RPMI8226 (cell line): ENCODE data around the gene MAP3K14.

Source experiments
- DNase-seq: peaks from one replicate; pipeline ENCODE4 v3.0.0-alpha.2; 2015

MAP3K14 gene

DNA sequence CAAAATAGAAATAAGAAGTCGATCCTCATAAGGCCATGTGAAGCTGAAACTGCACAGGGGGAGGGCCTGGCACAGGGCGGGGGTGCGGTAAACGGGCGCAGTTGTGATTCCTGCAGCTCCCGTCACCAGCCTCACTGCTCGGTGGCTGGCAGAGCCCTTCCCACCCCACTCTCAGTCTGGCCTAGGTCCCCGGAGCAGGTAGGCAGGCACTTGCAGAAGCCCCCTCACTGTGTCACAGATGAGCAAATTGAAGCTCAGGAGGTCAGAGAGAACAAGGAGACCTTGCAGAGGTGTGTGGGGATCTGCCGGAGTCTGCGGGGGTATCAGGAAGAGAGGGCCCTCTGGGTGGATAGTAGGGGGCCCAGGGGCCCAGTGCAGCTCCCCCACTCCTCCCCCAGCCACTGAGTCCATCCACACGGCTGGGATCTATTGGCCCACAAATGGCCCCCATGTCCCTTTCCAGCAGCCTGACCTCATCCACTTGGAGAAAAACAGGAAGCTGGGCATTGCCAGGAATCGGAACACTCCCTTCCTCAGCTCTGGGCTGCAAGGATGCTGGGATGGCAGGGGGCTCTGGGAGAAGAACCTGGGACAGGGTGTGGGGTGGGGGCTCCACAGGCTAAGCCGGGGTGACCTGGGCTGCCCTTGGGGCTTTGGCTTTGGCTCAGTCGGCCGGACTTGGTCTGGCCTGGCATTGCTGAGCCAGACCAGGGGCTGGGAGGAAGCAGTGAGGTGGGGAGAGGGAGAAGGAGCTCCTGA, 21.4 kb upstream of the MAP3K14 start:
- DNase-seq = no peak

- DNase-seq = no peak
Observed at GRCh38 chr17:45336390-45337182, 19.8 kb upstream of the MAP3K14 start.

DNA sequence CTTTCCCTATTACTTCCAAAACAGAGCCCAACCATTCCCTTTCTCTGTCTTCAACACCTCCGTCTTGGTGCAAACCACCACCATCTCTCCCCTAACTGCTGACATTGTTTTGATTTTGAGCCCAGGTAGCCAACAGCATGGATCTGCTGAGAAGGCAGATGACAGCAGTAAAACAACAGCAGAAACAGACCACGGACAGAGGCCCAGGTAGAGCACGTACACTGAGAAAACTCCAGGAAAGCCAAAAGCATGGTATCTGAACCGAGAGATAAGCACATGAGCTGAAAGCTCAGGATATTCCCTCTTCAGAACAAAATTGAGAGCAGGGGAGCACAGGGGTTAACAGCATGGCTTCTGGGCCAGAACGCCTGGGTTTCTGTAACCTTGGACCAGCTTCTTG, 18.9 kb upstream of the MAP3K14 start:
- no peak for DNase-seq

DNA sequence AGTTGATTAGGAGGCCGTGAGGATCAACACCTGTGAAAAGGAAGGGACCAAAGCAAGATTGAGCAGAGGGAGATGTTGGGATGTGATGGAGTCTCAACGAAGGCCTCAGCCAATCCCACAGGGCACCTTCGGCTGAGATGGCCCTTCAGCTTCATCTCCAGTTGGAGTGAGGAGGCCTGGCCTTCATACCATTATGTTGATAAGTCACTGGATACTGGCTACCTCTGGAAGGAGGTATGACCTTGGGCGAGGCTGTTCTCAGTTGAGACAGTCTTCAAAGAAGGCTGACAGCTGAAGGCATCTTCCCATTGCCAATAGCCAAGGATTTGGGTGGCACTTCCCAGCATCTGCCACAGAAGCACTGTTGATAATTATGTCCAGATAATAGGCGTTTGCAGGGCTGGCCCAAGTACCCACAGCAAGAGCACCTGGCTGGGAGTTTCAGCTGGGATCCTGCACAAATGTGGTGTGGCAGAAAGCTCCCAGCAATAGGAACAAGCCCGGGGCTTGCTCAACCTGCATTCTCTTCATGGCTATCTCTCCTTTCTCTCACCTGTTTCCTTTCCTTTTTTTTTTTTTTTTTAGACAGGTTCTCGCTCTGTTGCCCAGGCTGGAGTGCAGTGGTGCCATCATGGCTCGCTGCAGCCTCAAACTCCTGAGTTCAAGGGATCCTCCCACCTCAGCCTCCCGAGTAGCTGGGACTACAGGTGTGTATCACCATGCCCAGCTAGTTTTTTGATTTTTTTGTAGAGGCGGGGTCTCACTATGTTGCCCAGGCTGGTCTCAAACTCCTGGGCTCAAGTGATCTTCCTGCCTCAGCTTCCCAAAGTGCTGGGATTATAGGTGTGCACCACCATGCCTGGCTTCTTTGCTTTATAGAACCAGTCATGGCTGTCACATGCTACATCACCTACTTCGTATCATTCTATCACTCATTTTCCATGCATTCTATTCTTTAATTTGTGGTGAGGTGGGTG, 18.2 kb upstream of the MAP3K14 start:
- no peak for DNase-seq

- DNase-seq = no peak
Observed at GRCh38 chr17:45334231-45334630, 17.4 kb upstream of the MAP3K14 start.

DNA sequence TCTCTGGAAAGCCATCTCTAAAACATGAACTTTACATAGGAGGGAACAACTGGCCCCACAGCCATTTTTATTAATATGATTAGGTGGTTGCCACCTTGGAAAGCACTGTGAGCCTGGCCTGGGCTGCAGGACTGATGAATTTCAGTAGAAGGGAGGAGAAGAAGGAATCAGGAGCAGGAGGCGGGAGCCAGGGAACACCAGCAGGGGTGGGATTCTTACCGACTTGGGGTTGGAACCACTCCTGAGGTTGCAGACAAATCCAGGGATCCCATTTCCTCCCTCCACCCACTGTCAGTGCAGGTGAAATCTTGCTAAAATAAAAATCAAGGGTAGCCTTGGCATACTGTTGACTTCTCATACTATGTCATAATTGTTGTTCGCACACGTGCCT, 16.9 kb upstream of the MAP3K14 start:
- no peak for DNase-seq

- DNase-seq = peak; percentile 66
Observed at GRCh38 chr17:45332989-45333701, 16.3 kb upstream of the MAP3K14 start.

- DNase-seq = no peak
Observed at GRCh38 chr17:45332505-45332904, 15.7 kb upstream of the MAP3K14 start.

DNA sequence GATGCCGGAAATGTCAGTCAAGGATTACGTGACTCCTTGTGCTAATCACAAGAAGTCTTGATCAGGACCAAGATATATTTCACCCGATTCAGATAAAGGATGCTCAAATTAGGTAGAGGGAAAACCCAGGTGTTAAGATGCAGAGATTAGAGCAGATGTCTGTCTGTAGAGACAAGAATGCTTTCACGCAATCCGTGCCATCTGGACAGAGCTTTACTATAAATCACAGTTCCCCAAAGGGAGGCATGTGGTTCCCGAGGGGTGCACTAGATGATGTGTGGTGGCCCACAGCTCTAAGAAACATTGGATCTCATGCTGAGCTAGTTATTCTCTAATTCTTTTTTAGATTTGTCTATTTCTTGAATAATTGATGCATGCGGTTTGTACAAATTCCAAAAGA, 9.8 kb upstream of the MAP3K14 start:
- DNase-seq = no peak

GRCh38 chr17:45325810-45326209, 9.0 kb upstream of the MAP3K14 start:
- DNase-seq = no peak

GRCh38 chr17:45324336-45324735, 7.5 kb upstream of the MAP3K14 start:
- DNase-seq = no peak

GRCh38 chr17:45322168-45322567, 5.3 kb upstream of the MAP3K14 start:
- DNase-seq = no peak

DNA sequence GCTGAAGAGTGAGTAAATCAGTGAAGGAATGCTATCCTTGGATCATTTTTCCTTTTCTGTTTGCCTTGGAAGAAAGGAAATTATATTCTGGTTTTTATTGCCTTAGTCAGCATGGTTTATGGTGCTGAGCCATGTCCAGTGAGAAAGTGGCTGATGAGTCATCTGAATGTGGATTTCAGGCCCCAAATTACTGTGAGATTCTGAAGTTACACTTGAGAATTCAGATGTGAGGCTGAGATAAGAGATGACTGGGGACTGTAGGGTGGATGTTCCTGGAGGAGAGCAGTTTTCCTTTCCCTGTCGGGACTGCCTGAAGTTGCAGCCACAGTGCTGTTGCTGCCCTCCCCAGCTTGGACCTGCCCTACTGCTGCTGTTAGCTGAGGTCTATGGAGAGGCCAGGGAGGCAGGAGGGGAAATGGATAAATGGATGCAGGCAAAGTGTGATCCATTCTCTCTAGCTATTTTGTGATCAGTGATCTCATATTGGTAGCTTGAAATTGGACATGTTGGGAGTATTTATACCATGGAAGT, 4.2 kb upstream of the MAP3K14 start:
- DNase-seq = no peak

- no peak for DNase-seq
Observed at GRCh38 chr17:45320349-45320930, 3.6 kb upstream of the MAP3K14 start.

- no peak for DNase-seq
Observed at GRCh38 chr17:45319239-45319703, 2.5 kb upstream of the MAP3K14 start.

GRCh38 chr17:45318561-45319230, 1.9 kb upstream of the MAP3K14 start:
- DNase-seq = no peak

DNA sequence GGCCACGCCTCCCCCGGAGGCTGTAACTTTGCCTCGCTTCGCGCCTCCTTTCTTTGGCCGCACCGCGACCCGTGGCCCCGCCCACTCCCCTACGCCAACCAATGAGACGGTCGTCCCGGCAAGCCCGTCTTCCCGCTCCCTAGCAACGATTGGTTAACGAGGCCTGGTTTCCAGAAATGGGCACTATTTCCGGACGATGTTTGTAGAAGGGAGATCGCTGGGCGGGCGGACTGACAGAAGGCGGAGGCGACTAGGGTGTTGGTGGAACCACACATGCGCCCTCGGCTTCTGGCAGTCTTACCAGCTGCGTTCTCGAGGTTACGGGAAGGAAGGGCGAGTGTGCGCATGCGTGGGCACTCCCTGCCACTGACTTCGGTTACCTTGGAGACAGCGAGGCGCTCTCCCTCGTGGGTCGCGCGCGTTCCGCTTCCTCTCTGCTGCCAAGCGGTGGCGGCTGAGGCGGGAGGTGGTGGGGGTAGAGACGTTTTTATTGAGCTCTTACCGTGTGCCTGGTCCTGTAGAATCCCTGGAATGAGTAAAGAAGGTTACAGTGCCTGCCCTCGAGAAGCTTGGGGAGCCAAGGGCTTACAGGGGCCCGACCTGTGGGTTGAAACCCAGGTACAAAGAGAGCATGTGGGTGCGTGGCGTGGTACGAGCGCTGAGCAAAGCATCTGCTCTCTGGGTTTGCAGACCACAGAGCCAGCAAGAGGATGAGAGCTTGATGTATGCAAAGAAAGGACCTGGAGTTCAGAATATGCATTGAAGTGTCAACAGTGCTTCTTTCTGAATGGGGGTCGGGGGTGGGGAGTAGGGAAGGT, 500 bp upstream of the MAP3K14 start:
- DNase-seq = peak; percentile 99

DNA sequence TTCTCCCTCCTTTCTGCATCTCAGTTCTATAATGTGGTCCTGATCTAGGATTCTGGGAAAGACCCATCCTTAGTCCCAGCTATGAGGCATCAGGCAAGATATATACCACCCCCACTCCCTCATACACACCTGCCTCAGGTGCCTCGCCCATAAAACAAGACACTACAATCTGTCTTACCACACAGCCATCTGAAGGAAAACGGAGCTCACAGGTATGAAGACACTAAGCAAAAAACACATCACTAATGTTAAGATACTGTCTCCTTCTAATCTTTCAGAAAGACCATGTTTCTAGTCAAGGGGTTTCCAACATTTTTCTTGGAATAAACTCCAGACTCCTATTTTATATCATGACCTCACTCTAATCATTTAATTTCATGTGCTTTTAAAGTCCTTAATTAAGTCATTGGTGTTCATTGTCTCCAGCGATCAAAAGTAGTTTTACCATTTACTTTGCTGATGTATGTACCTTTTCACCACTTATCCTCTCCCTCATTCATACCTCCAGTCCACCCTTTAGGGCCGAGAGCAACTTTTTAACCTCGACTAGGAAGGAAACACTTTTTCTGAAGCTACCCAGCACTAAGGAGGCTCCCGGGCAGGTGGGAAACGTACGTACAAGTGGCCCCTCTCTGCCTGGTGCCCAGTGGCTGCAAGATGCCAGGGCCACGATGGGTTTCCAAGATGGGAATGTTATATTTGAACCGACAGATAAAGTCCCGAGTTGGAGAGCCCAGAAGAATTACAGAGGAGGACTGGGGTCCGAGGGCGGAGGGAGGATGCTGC, 979 bp downstream of the MAP3K14 start:
- peak; percentile 43 for DNase-seq
